ENCODE measurements around the gene DUT.

The DUT gene

GRCh38 chr15:48373821-48374451, 42.7 kb downstream of the DUT start:
- DNase-seq, result no peak

GRCh38 chr15:48374472-48374871, 43.2 kb downstream of the DUT start:
- no peak for DNase-seq

DNA sequence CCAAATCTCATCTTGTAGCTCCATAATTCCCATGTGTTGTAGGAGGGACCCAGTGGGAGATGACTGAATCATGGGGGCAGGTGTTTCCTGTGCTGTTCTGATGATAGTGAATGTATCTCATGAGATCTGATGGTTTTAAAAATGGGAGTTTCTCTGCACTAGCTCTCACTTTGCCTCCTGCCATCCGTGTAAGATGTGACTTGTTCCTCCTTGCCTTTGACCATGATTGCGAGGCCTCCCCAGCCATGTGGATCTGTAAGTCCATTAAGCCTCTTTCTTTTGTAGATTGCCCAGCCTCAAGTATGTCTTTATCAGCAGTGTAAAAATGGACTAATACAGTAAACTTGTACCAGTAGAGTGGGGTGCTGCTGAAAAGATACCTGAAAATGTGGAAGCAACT, 44.5 kb downstream of the DUT start:
- DNase-seq, result no peak

- no peak for DNase-seq
These were observed 49.0 kb downstream of the DUT start for GRCh38 chr15:48380198-48380597.

- DNase-seq, result no peak
These were observed 50.6 kb downstream of the DUT start for GRCh38 chr15:48381861-48382260.

DNA sequence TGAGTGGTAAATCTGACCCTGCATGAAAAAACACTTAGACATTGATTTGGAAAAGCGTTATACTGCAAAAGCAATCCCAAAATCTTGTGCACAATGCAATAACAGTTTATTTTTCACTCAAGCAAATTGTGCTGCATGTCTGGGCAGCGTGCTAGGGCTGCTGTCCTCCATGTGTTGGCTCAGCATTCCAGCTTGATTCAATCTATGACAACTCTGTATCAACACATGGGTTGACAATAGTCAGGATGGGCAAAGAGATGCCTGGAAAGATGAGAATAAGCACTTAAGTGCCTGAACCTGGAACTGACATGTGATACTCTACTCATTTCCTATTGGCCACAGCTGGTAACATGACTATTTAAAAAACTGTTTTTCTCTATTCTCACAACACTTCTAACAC, 51.8 kb downstream of the DUT start:
- DNase-seq, result no peak

DNA sequence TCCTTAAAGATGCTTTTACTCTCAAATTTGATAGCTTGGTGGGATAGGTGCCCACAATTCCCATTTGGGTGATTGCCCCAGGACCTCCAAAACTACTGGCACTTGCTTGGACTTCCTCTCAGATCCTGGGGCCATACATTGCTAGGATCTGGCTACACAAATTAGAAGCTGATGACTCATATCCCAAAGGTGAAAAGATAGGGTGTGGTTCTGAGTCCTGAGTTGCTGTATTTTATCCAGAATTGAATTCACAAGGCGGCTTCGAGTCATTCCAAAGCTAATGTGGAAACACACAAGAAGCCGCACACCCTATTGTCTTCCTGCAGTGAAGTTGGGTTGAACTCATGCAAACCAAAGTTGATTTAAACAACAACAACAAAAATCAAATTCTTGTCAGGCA, 53.4 kb downstream of the DUT start:
- DNase-seq, result no peak

GRCh38 chr15:48385031-48385830, 54.0 kb downstream of the DUT start:
- no peak for DNase-seq

DNA sequence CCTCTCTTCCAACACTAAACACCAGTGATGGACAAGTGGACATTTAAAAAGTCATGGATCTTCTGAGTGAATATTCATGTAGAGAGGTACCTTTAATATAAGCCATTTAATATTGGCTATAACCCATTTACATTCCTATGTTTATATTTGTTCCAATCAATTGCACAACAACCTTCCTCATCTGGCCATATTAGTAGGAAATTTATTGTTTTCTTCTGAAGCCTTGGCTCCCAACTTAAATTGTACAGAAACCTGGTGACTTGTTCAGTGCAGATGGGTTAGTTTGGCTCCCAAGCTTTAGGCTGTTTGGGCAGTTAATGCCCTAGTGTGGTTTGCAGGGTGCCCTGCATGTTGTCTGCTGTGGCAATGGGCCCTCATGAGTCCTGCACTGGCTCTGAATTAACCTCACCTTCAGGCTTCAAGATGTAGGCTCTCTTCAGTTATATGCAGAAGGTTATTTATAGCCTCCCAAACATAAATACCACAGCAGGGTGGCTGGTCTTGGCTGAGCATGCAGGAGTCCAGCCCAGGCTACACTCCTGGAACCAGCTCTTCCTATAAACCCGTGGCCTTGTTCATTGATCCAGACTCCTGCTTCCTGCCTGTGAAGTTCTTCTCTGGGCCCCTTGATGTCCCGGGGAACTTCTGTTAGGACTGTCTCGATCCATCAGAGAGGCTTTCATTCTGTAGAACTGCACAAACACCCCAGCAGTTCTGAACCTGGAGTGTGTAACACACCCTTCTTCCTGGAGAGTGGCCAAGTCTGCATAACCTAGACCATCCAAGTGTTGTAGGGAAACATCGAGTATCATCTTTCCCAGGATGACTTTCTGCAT, 57.0 kb downstream of the DUT start:
- no peak for DNase-seq

GRCh38 chr15:48388910-48389309, 57.7 kb downstream of the DUT start:
- no peak for DNase-seq

- DNase-seq, result no peak
These were observed 58.5 kb downstream of the DUT start for GRCh38 chr15:48389691-48390143.

GRCh38 chr15:48391950-48392349, 60.7 kb downstream of the DUT start:
- no peak for DNase-seq

DNA sequence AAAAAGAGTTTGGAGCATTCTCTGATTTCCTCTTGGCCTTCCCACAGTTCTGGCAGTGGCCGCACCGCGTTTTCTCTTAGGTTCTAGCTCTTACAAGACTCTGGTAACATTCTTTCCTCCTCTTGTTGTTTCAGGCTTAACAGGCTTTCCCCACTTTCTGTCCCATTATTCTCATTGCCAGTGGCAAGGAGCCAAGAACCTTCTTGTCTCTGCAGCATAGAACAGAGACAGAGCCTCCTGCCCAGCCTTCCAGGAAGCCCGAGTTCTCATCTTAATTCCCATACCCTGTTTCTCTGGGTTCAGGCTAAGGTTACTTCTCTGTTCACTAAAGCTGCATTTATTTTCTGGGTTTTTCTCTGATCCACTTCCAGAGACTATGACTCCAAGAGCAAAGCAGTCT, 61.1 kb downstream of the DUT start:
- no peak for DNase-seq
